Coronary artery (tissue), 2 donors: ENCODE results near the gene MMP15.
A peak's percentile ranks its signal among the peaks of the same experiment; 100 is the strongest.

Experiments used
- DNase-seq: peaks from one replicate; pipeline ENCODE4 v3.0.0-alpha.2; 2017; ENCODE audit warnings: low spot score
- H3K27ac ChIP-seq, 2 donors: fragments of 200-600 bp; sonication (generic); one replicate each; pipeline ENCODE4 v1.5.1; 2016 to 2019
- H3K4me3 ChIP-seq: fragments of 200-600 bp; sonication (generic); 2 replicates; pipeline ENCODE4 v1.5.1; 2016; ENCODE audit warnings: mild to moderate bottlenecking, moderate library complexity
- TF ChIP-seq, protein P1 (sequence below): fragments of 200-600 bp; sonication (generic); IDR thresholded peaks from one replicate; pipeline ENCODE4 v1.5.1; 2019; ENCODE audit warnings: antibody characterized with exemption

Gene MMP15

DNA sequence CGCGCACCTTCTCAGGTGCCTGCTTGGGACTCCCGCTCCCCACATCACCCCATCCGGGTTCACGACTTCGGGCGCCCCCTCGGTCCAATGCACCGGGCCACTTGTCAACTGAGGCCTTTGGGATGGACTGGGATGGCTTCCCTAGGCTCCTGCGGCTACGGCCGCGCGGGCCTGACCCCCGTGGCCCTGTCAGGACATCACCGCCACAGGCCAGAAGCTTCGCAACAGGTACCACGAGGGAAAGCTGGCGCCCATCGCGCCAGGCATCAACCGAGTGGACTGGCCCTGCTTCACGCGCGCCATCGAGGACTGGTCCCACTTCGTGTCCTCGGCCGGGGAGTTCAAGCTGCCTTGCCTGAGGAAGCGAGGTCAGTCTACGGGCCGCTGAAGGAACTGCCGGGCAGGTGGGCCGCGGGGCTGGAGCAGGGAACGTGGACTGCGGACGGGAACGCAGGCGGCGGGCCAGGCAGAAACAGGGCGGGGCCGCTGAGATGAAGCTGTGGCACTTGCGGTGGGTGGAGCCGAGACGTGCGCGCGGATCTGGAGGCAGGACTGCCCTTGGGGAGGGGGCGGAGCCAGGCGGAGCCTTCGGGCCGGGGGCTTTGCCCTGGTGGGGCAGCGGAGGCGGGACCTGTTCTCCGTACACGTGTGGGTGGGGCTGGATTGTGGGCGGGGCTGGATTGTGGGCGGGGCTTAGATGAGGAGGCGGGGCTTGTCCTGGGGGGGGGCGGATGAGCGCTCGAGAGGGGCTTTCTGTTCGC, 40.9 kb upstream of the MMP15 start:
- H3K27ac ChIP-seq: peak overlapping the region in 1 of 2 donors; percentile 57

DNA sequence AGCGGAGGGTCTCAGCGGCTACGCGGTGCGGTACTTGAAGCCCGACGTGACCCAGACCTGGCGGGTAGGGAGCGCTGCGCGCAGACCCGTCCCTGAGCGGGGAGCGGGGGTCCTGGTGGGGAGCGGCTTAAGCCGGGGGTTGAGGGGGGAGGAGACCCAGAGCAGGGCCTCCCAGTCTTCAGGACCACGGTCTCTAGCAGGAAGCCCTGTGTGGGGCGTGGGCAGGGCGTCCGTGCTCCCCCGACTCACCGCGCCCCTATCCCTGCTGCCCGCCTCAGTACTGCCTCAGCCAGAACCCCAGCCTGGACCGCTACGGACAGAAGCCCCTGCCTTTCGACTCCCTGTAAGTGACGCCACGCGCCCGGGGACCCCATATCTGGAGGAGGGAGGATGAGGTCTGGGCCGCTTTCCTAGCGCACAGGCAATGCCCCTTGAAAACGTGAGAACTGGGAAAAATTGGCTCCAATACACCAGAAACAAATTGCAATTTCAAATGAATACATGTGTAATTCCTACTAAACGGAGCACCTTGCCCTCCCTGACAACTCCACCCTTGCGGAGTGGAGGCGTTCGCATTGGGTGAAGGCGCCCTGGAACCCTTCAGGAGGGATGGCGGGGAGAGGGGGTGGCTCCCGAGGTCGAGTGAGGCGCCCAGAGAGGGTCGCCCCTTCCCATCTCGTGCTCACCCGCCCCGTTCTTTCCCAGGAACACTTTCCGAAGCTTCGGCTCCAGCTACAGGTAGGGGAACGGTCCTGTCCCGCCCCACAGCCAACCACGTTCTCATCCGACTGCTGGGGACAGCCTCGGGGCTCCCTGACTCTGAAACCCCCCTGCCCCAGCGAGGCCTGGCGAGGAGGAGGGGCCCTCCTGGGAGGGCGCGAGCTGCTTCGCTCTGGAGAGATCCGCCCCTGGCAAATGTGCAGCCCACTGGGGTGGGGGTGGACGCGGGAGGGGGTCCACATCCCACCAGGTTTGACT, 40.1 kb upstream of the MMP15 start:
- TF ChIP-seq, protein P1, sequence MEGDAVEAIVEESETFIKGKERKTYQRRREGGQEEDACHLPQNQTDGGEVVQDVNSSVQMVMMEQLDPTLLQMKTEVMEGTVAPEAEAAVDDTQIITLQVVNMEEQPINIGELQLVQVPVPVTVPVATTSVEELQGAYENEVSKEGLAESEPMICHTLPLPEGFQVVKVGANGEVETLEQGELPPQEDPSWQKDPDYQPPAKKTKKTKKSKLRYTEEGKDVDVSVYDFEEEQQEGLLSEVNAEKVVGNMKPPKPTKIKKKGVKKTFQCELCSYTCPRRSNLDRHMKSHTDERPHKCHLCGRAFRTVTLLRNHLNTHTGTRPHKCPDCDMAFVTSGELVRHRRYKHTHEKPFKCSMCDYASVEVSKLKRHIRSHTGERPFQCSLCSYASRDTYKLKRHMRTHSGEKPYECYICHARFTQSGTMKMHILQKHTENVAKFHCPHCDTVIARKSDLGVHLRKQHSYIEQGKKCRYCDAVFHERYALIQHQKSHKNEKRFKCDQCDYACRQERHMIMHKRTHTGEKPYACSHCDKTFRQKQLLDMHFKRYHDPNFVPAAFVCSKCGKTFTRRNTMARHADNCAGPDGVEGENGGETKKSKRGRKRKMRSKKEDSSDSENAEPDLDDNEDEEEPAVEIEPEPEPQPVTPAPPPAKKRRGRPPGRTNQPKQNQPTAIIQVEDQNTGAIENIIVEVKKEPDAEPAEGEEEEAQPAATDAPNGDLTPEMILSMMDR: no peak
- DNase-seq: peak; percentile 74
- peak overlapping the region in 1 of 2 donors; percentile 57 for H3K27ac ChIP-seq
- peak overlapping the region; percentile 70 for H3K4me3 ChIP-seq

More for the DNA sequence above, 40.9 kb upstream of the MMP15 start:
- DNase-seq: no peak
- TF ChIP-seq, protein P1: no peak
- peak overlapping the region; percentile 70 for H3K4me3 ChIP-seq

DNA sequence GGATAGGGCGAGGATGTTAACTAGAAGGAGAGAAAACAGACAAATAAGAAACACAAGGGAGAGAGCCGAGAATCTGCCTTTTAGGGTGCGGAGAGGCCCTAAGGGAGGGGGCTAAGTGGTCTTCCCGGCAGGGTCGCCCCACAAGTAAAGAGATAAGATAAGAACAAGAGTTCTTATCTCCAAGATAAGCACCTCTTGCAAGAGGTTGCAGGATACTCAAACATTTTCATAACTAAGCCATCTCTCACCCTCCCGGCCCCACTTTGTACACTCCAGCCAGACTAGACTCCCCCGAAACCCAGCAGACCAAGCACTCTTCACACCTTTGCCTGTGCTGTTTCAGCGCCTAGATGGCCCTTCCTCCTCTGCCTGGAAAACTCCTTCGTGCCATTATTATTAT, 39.4 kb upstream of the MMP15 start:
- no peak for DNase-seq
- no peak overlapping the region for H3K27ac ChIP-seq
- TF ChIP-seq, protein P1: no peak
- H3K4me3 ChIP-seq: no peak overlapping the region

DNA sequence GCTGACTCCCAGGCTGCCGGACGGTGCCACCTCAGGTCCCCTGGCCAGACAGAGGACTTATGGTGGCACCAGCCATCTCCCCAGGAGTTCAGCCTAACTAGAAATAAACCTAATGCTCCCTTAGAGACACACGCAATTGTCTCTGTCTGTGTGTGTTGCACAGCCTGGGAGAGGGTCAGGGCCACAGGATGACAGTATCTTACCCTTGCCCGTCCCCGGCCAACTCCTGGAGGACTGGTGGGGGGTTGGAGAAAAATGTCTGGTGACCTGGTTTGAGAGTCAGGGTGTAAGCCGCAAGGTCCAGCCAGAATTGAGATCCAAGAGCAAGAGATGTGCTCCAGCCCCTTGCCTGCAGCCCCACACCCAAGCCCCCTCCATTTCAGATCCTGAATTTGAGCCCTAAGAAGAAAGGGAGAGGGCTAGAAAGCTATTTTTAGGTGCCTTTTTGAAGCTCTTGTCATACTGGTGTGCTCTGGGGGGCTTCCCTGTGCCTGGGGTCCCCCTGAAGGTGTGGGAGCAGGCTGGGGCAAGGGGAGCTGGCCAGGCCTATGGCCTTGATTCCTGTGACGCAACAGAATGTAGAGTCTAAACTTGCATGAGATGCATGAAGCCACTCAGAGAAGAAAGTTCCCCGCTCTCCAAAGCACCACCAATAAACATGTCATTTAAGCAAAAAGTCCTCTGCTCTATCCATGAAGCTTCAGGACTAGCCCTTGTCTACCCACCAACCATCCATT, 37.9 kb upstream of the MMP15 start:
- TF ChIP-seq, protein P1: no peak
- H3K27ac ChIP-seq: no peak overlapping the region
- DNase-seq: no peak
- H3K4me3 ChIP-seq: no peak overlapping the region

DNA sequence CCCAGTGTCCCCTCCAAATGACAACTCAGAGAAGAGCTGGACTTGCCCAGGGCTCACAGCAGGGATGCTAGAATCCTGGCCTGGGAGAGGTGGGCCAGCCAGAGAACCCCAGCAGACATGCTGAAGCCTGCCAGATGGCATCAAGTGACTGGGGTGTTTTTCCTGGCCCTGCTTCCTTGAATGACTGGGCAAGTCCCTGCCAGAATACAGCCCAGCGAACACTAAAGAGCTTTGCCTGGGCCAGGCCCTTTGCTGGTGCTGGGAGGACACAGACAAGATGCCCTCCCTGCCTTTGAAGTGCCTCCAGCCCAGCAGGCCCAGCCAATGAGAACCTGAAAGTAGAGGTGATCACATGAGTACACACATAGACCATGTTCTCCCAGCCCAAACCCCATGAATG, 36.6 kb upstream of the MMP15 start:
- Histone ChIP-seq H3K27ac (no peak overlapping the region), H3K4me3 (no peak overlapping the region)
- TF ChIP-seq, protein P1: no peak
- no peak for DNase-seq

DNA sequence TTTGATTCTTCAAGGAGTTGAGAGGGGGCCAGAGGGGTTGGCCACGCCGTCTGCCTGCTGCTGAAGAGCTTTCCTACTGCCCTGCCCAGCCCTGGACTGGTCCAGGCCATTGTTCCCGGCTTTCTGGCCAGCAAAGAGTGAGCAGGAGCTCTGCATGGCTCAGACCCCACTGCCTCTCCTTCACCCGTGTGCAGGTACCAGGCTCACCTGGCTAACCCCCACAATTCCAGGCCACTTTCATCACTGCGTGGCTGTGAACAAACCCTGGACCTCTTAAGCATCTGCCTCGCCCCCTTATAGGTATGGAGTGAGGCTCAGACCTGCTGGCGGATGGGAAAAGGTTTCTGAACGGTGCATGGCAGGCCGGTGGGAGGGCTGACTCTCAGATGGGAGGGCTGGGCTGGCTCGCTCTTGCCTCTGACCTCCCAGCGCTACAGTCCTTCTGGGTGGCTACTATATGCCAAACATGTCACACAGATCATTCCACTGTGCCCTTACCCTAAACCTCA, 33.9 kb upstream of the MMP15 start:
- Histone ChIP-seq H3K27ac (no peak overlapping the region), H3K4me3 (no peak overlapping the region)
- no peak for DNase-seq
- TF ChIP-seq, protein P1: no peak
